GM18511 (cell line): ENCODE data around the gene RBM8A.

Experiments
- ATAC-seq: cut with Tn5 transposase; IDR thresholded peaks from one replicate; pipeline ENCODE4 v1.9.1; 2021; ENCODE audit warnings: mild to moderate bottlenecking, moderate library complexity; ENCODE audit not compliant: unreplicated experiment

Gene RBM8A

GRCh38 chr1:145884675-145885074, 42.6 kb downstream of the RBM8A start:
- no peak for ATAC-seq

GRCh38 chr1:145879775-145880174, 47.5 kb downstream of the RBM8A start:
- no peak for ATAC-seq

GRCh38 chr1:145878724-145879123, 48.6 kb downstream of the RBM8A start:
- ATAC-seq, result no peak

GRCh38 chr1:145877923-145878486, 49.3 kb downstream of the RBM8A start:
- ATAC-seq, result no peak

- ATAC-seq, result no peak
These were observed 52.6 kb downstream of the RBM8A start for GRCh38 chr1:145874646-145875045.

- no peak for ATAC-seq
These were observed 55.0 kb downstream of the RBM8A start for GRCh38 chr1:145871994-145872924.
